ENCODE measurements around the gene TMEM163.

- TF ChIP-seq CTCF (IDR thresholded peaks at IDR 0.05; ENCODE audit: low read depth, low read length, poor library complexity, severe bottlenecking) (no peak), EZH2phosphoT487 (IDR thresholded peaks at IDR 0.05; ENCODE audit: borderline replicate concordance, low read length) (no peak)
These were observed 32.8 kb downstream of the TMEM163 start for GRCh38 chr2:134685967-134686366.

Data from DOHH2 (cell line).